Fibroblast of pulmonary artery (primary cell): ENCODE measurements around the gene XAF1.

ENCODE experiments used
- DNase-seq: peaks from one replicate; pipeline ENCODE4 v3.0.0-alpha.2; 2010; ENCODE audit warnings: low read depth
- H3K4me3 ChIP-seq: replicated peaks from 2 replicates; pipeline ENCODE4 v1.5.1; 2011; ENCODE audit warnings: low read depth, mild to moderate bottlenecking, control low read depth, low read length, moderate library complexity
- TF ChIP-seq, protein P1 (sequence below): IDR thresholded peaks from 2 replicates; pipeline ENCODE4 v1.5.1; 2011; ENCODE audit warnings: mild to moderate bottlenecking, control low read depth, low read length, inconsistent platforms; ENCODE audit errors: missing control alignments

XAF1 gene

DNA sequence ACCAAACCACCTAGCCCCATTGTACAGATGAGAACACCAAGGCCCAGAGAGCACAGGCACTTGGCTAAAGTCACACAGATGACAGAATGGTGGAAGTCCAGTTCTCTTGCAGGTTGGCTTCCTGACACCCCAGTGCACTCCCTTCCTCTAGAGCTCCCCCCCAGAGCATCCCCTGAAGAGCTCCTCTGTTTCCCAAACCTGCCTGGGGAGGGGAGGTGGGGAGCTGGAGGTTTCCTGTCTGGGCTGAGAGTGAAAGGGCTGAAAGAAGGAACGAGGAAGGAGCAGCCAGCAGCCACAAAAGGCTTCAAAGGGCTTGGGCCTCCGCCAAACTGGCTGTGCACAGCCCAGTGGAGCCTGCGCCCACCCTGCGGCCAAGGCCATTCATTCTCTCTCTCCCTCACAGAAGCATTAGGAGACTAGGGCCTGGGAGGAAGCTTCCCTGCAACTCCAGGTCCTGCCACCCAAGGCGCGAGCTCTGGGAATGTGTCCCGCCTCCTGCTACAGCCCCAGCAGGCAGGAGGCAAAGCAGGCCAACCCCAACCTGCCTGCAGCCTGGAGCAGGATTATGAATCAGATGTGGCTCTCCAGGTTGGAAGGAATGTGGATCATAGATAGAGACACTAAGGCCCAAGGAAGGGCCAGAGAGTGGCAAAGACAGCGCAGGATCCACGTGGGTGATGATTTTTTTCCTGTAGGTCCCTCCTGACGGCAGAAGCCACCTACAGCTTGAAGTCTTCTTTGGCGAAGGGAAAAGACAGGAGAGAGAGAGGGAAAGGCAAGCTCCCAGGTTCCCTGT is 43.6 kb upstream of the XAF1 start:
- no peak overlapping the region for H3K4me3 ChIP-seq
- TF ChIP-seq, protein P1, sequence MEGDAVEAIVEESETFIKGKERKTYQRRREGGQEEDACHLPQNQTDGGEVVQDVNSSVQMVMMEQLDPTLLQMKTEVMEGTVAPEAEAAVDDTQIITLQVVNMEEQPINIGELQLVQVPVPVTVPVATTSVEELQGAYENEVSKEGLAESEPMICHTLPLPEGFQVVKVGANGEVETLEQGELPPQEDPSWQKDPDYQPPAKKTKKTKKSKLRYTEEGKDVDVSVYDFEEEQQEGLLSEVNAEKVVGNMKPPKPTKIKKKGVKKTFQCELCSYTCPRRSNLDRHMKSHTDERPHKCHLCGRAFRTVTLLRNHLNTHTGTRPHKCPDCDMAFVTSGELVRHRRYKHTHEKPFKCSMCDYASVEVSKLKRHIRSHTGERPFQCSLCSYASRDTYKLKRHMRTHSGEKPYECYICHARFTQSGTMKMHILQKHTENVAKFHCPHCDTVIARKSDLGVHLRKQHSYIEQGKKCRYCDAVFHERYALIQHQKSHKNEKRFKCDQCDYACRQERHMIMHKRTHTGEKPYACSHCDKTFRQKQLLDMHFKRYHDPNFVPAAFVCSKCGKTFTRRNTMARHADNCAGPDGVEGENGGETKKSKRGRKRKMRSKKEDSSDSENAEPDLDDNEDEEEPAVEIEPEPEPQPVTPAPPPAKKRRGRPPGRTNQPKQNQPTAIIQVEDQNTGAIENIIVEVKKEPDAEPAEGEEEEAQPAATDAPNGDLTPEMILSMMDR, result no peak

DNA sequence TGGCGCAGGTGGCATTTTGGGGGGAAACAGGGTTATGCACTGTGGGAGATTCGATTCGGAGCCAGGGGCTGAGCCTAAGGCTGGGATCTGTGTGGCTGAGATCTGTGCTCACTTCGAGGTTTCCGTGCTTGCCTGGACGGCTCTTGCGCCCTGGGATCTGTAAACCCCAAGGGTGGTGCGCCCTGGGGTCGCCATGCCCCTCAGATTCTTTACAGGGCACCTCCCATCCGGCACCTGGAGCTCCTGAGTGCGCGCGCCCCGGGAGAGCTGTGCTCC is 43.1 kb upstream of the XAF1 start:
- no peak for DNase-seq
- TF ChIP-seq, protein P1, result no peak
- peak overlapping the region; percentile 29 for H3K4me3 ChIP-seq

More for the DNA sequence above, 43.6 kb upstream of the XAF1 start:
- peak; percentile 14 for DNase-seq

DNA sequence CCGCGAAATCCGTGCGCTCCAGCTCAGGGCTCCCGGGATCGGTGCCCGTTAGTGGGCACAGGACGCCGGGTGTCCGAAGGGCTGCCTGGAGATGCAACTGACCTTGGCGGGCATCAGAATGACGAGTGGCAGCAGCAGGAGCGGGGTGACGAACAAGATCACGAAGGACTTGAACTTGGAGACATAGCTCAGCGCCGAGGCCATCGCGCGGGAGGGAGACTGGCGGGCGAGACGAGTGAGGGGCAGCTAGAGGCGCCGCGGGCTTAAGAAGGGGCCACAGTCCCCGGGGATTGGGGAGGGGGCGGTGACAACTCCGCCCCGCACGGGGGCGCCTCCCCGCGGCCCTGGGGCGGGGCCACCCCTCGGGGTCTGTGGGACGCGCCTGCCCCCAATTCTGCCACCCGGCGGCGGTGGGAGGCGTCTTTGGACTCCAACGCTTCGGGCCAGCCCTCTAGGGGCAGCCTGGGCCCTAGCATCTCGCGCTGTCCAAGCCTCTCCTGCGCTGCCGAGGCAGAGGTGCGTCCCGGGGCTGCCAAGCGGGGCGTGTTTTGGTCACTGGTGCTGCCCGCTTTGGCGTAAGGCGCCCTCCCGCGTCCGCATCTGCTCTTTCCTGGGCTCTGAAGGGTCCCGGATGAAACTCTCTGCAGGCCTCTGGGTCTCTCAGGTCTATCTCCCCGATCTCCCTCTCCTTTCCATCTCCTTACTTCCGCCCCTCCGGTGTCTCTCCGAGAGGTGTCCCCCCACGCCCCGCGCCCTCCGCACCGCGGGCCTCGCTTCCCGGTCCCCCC is 42.5 kb upstream of the XAF1 start, which contains the start of gene SLC13A5:
Gene SLC13A5 (minus strand): TSS at position 240 of the 788 bp plus-strand sequence. CDS start 36 bp downstream, at position 204.
- TF ChIP-seq, protein P1, result peak; percentile 19
- H3K4me3 ChIP-seq, result peak within 1 kb of the TSS; percentile 29
- DNase-seq, result peak; percentile 38

DNA sequence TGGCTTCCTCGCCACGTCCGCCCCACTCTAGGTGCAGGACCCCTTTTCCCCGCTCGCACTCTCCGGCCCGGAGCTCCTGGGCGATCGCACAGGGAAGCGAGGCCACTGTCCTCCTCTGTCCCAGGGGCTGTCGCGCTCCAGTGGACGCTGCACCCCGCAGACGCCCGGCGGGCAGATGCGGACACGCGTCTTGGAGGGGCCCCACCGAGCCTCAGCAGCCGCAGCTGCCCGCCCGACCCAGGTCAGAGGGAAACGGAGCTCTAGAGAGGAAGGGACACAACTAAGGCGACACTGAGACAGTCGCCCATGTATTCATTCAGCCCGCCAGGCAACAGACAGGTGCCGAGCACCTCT is 42.0 kb upstream of the XAF1 start:
- peak overlapping the region; percentile 29 for H3K4me3 ChIP-seq

DNA sequence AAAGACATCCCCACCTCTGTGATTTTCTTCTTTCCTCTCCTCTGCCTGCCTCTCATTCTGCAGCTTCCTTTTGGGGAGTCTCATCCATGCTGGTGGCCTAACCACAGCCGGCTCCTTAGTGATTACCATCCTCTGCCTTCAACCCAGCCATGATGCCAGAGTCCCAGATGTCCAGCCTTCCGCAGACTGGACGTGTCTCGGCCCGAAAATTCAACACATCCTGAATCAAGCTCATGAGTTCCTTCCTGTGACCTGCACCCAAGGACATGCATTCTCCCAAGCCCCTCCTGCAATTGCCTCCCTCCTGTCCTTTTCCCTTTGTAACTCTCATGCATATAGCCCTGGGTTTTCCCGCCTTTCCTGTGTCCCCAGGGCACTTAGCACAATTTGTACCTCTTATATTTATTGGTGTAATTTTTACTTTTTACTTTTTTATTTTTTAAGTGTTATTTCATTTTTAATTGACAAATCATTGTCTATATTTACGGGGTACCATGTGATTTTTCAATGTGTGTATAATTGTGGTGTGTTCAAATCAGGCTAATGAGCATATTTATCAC is 41.5 kb upstream of the XAF1 start:
- DNase-seq, result no peak
- TF ChIP-seq, protein P1, result no peak
- H3K4me3 ChIP-seq, result no peak overlapping the region

More for the DNA sequence above, 42.0 kb upstream of the XAF1 start:
- TF ChIP-seq, protein P1, result no peak
- DNase-seq, result no peak

DNA sequence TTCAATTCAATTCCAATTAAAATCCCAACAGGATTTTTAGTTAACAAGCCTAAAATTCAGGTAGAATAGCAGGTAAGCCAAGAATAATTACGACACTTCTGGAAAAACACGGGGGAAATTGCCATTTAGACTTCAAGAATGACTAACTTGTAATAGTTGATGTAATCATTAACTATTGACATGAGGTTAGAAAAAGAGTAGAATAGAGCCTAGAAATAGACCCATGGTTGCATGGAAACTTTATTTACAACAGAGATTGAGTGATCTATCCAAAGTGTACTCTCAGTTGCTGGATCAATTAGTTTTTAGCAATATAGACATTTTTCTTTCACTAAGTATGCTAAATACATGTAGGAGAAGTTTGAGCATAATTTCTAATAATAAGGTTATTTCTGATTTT is 39.1 kb upstream of the XAF1 start:
- DNase-seq, result no peak
- TF ChIP-seq, protein P1, result no peak
- H3K4me3 ChIP-seq, result no peak overlapping the region
